Omental fat pad (tissue), 4 donors: ENCODE data around the gene N4BP2. TPM values are rescaled to one million over a fixed set of nuclear protein-coding genes. Genes with fewer than 3 reads are reported as not detected.
"Not testable (repeated sequence)": the region's sequence is repeated elsewhere in the genome, so short reads cannot be mapped to it uniquely, and the experiment has no call there.

ENCODE experiments used
- ATAC-seq: fragments of 150-250 bp; one replicate; pipeline ENCODE4 v1.9.1; 2016; ENCODE audit warnings: mild to moderate bottlenecking, moderate library complexity; ENCODE audit not compliant: low FRiP score
- DNase-seq: peaks from one replicate; pipeline ENCODE4 v3.0.0-alpha.2; 2019; ENCODE audit warnings: low spot score
- CTCF ChIP-seq, 3 donors: fragments of 450-650 bp; IDR thresholded peaks; one replicate each; pipeline ENCODE4 v1.5.1; 2016 to 2017; ENCODE audit warnings: antibody characterized with exemption in 3 of 3, mild to moderate bottlenecking in 3 of 3, moderate library complexity in 2 of 3
- total RNA-seq, 4 donors: library from RNA; depleted of rRNA; stranded (reverse); fragments of >200 nt; gene quantifications; one replicate each; pipeline ENCODE4 v1.1.0, GENCODE V29; 2016

Gene N4BP2
- total RNA-seq, 4 donors from 2014 or later: 6.5 to 9.2 (median 9.0) TPM

- no peak for TF ChIP-seq CTCF (IDR thresholded peaks at IDR 0.05)
- DNase-seq (no peak), ATAC-seq (no peak)
Observed at GRCh38 chr4:40086421-40086820, 29.8 kb downstream of the N4BP2 start.

GRCh38 chr4:40087799-40088366, 31.2 kb downstream of the N4BP2 start:
- DNase-seq: no peak
- no peak for ATAC-seq
- no peak for TF ChIP-seq CTCF (IDR thresholded peaks at IDR 0.05)

- not testable (repeated sequence) for DNase-seq, ATAC-seq
Observed at GRCh38 chr4:40093400-40093799, 36.8 kb downstream of the N4BP2 start.

- TF ChIP-seq CTCF (IDR thresholded peaks at IDR 0.05): no peak
- ATAC-seq (no peak), DNase-seq (no peak)
Observed at GRCh38 chr4:40099010-40099409, 42.4 kb downstream of the N4BP2 start.

- ATAC-seq: not testable (repeated sequence)
Observed at GRCh38 chr4:40107150-40107549, 50.5 kb downstream of the N4BP2 start.

GRCh38 chr4:40112027-40112792, 55.6 kb downstream of the N4BP2 start:
- no peak for DNase-seq
- TF ChIP-seq CTCF (IDR thresholded peaks at IDR 0.05): no peak
- no peak for ATAC-seq

More at GRCh38 chr4:40107150-40107549, 50.5 kb downstream of the N4BP2 start:
- DNase-seq: not testable (repeated sequence)

- no peak for TF ChIP-seq CTCF (IDR thresholded peaks at IDR 0.05)
- ATAC-seq (no peak), DNase-seq (no peak)
Observed at GRCh38 chr4:40114206-40114605, 57.6 kb downstream of the N4BP2 start.

GRCh38 chr4:40118861-40119260, 62.2 kb downstream of the N4BP2 start:
- DNase-seq (no peak), ATAC-seq (no peak)
- TF ChIP-seq CTCF (IDR thresholded peaks at IDR 0.05): no peak
